GM12878 (cell line): ENCODE measurements around the gene DPP6. TPM values are rescaled to one million over a fixed set of nuclear protein-coding genes. Genes with fewer than 3 reads are reported as not detected.

Experiments
- ATAC-seq: fragments of 200-7000 bp; cut with Tn5 transposase; 3 replicates; pipeline ENCODE4 v1.9.1; 2020; ENCODE audit warnings: mild to moderate bottlenecking, moderate library complexity
- BruUV-seq: library from RNA; stranded (reverse); fragments of 400-500 nt; replicated peaks from 2 replicates; lab custom pipeline; 2021; lab: Mats Ljungman, UMichigan
- CTCF ChIA-PET: fragments of 300-600 bp; sonication (Branson Sonifier 250); formaldehyde crosslinking; extraction: SDS; loops from one replicate; lab custom pipeline; 2021; ENCODE audit warnings: inconsistent platforms; lab: Yijun Ruan, JAX
- POLR2A ChIA-PET: fragments of 350-600 bp; formaldehyde crosslinking; extraction: SDS; loops from one replicate; lab custom pipeline; 2021; ENCODE audit warnings: inconsistent platforms; lab: Charles Lee
- RAD21 ChIA-PET: fragments of 300-600 bp; sonication (Branson Sonifier 250); formaldehyde crosslinking; loops from one replicate; lab custom pipeline; 2023; ENCODE audit warnings: antibody characterized with exemption; ENCODE audit not compliant: unreplicated experiment; lab: Charles Lee
- SMC1A ChIA-PET: fragments of 300-600 bp; sonication (Branson Sonifier 250); formaldehyde crosslinking; loops from one replicate; lab custom pipeline; 2023; ENCODE audit not compliant: unreplicated experiment, uncharacterized antibody; lab: Charles Lee
- DNase-seq: peaks from one replicate; pipeline ENCODE4 v3.0.0-alpha.2; 2011; ENCODE audit warnings: low read depth, low spot score
- FAIRE-seq: peaks from 3 replicates; lab custom pipeline; 2011; peaks lifted over from hg19 to GRCh38; lab: Jason Lieb, UNC
- H2AFZ ChIP-seq: 2 replicates; pipeline ENCODE4 v1.6.0; 2011; ENCODE audit warnings: low read depth, low read length, control low read depth; ENCODE audit not compliant: control insufficient read depth
- H3K27ac ChIP-seq: 2 replicates; pipeline ENCODE4 v1.5.1; 2011; ENCODE audit warnings: control low read depth; ENCODE audit not compliant: control insufficient read depth, insufficient read depth
- H3K27me3 ChIP-seq, 2 experiments: replicated peaks in 1 of 2; 2 replicates each; pipeline versions ENCODE4 v1.6.0 to v1.6.1; 2011; ENCODE audit warnings: low read length in 1 of 2; ENCODE audit not compliant: control insufficient read depth in 2 of 2, insufficient read depth in 2 of 2
- H3K36me3 ChIP-seq, 2 experiments: 2 replicates each; pipeline ENCODE4 v1.5.1; 2011; ENCODE audit warnings: low read length in 1 of 2; ENCODE audit not compliant: control insufficient read depth in 2 of 2, insufficient read depth in 2 of 2
- H3K4me1 ChIP-seq: 2 replicates; pipeline ENCODE4 v1.6.1; 2011; ENCODE audit warnings: mild to moderate bottlenecking, low read length, moderate library complexity, mixed read lengths; ENCODE audit not compliant: control insufficient read depth, insufficient read depth
- H3K4me2 ChIP-seq: 2 replicates; pipeline ENCODE4 v1.6.0; 2011; ENCODE audit warnings: control low read depth; ENCODE audit not compliant: control insufficient read depth, insufficient read depth
- H3K4me3 ChIP-seq: fragments of 200-600 bp; sonication (generic); 2 replicates; pipeline ENCODE4 v1.5.1; 2016
- H3K79me2 ChIP-seq: 2 replicates; pipeline ENCODE4 v1.6.0; 2011; ENCODE audit warnings: low read length; ENCODE audit not compliant: control insufficient read depth, insufficient read depth
- H3K9ac ChIP-seq: 2 replicates; pipeline ENCODE4 v1.8.0; 2011; ENCODE audit warnings: low read length, control low read depth, mixed read lengths; ENCODE audit not compliant: control insufficient read depth, insufficient read depth
- H3K9me3 ChIP-seq: replicated peaks from 3 replicates; pipeline ENCODE4 v1.5.1; 2011; ENCODE audit warnings: mild to moderate bottlenecking, low read length; ENCODE audit not compliant: control insufficient read depth, insufficient read depth
- H4K20me1 ChIP-seq: 2 replicates; pipeline ENCODE4 v1.6.0; 2011; ENCODE audit not compliant: control insufficient read depth, insufficient read depth
- BHLHE40 ChIP-seq, 2 experiments: fragments of 450-650 bp in 1 of 2; IDR thresholded peaks; 2 replicates each; pipeline ENCODE4 v1.6.1; 2011 to 2017; ENCODE audit warnings: low read depth in 2 of 2, borderline replicate concordance in 1 of 2, improper control_type of control experiment in 1 of 2, low read length in 1 of 2, mild to moderate bottlenecking in 1 of 2
- E2F4 ChIP-seq: IDR thresholded peaks from 2 replicates; pipeline ENCODE4 v1.6.1; 2012; ENCODE audit warnings: low read depth, low read length, improper control_type of control experiment
- HSF1 ChIP-seq: fragments of 150-350 bp; IDR thresholded peaks from 2 replicates; pipeline ENCODE4 v1.6.1; 2014; ENCODE audit warnings: mild to moderate bottlenecking, low read depth, low read length
- IKZF2 ChIP-seq, 2 experiments: fragments of 450-650 bp; IDR thresholded peaks; 2 replicates each; pipeline ENCODE4 v1.6.1; 2017; ENCODE audit warnings: mild to moderate bottlenecking in 2 of 2, moderate library complexity in 2 of 2
- JUNB ChIP-seq: IDR thresholded peaks from 2 replicates; pipeline ENCODE4 v1.6.1; 2016; ENCODE audit warnings: antibody characterized with exemption, mild to moderate bottlenecking
- JUND ChIP-seq: IDR thresholded peaks from 2 replicates; pipeline ENCODE4 v1.6.1; 2012; ENCODE audit warnings: low read depth, mild to moderate bottlenecking, low read length, improper control_type of control experiment, moderate library complexity
- MEF2B ChIP-seq: fragments of 450-650 bp; IDR thresholded peaks from 2 replicates; pipeline ENCODE4 v1.6.1; 2018; ENCODE audit warnings: mild to moderate bottlenecking, moderate library complexity; ENCODE audit not compliant: partially characterized antibody, poor library complexity, severe bottlenecking
- MYB ChIP-seq: fragments of 150-350 bp; IDR thresholded peaks from 2 replicates; pipeline ENCODE4 v1.6.1; 2014; ENCODE audit warnings: mild to moderate bottlenecking, low read depth, low read length, borderline replicate concordance
- POLR2A ChIP-seq: IDR thresholded peaks from 2 replicates; pipeline ENCODE4 v1.6.1; 2011; ENCODE audit warnings: low read depth, mild to moderate bottlenecking, low read length
- SREBF1 ChIP-seq: IDR thresholded peaks from 2 replicates; pipeline ENCODE4 v1.6.1; 2012; ENCODE audit warnings: mild to moderate bottlenecking, low read length
- WRNIP1 ChIP-seq: IDR thresholded peaks from 2 replicates; pipeline ENCODE4 v1.6.1; 2011; ENCODE audit warnings: low read depth, low read length, improper control_type of control experiment, borderline replicate concordance
- ZNF207 ChIP-seq: fragments of 450-650 bp; IDR thresholded peaks from 2 replicates; pipeline ENCODE4 v1.6.1; 2014; ENCODE audit warnings: antibody characterized with exemption, mild to moderate bottlenecking, borderline replicate concordance
- in situ Hi-C: fragments of 300-500 bp; cut with MboI; formaldehyde crosslinking; loops from 9 replicates; pipeline ENCODE4 v1.14.3; 2018; ENCODE audit warnings: mixed read lengths
- intact Hi-C: fragments of 100-400 bp; cut with micrococcal nuclease; formaldehyde crosslinking; loops from one replicate; pipeline ENCODE4 v1.14.2; 2022; ENCODE audit not compliant: unreplicated experiment
- polyA plus RNA-seq, 11 experiments: library from polyadenylated mRNA; depleted of rRNA in 4 of 11; unstranded in 6 of 11; stranded (reverse) in 5 of 11; fragments of >200 nt; fragmentation: Nextera tagmentation in 4 of 11; fragmentation: Illumina TruSeq in 1 of 11; extraction: Ambion mirVana in 4 of 11; extraction: Trizol in 1 of 11; gene quantifications; 1 replicate in 1 of 11; 2 replicates in 10 of 11; pipeline versions ENCODE4 v1.2.1 to v1.2.3, GENCODE V29; 2011 to 2016; ENCODE audit warnings: inconsistent platforms in 2 of 11, missing spikeins in 2 of 11, low read depth in 1 of 11
- total RNA-seq, 4 experiments: library from RNA; depleted of rRNA in 3 of 4; stranded (reverse); fragments of >200 nt in 3 of 4; fragmentation: Illumina TruSeq in 1 of 4; extraction: Trizol in 1 of 4; gene quantifications; 2 replicates each; pipeline versions ENCODE4 v1.2.1 to v1.2.3, GENCODE V29; 2013 to 2021
- TF ChIP-seq, protein P1 (sequence below): IDR thresholded peaks from 2 replicates; pipeline ENCODE4 v1.6.1; 2012; ENCODE audit warnings: low read depth, low read length, improper control_type of control experiment

The DPP6 gene
- total and polyA plus RNA-seq, 10 of the 15 experiments (the other 5 are each of a cell fraction or from before 2014, with no cell fraction given): not detected

DNA sequence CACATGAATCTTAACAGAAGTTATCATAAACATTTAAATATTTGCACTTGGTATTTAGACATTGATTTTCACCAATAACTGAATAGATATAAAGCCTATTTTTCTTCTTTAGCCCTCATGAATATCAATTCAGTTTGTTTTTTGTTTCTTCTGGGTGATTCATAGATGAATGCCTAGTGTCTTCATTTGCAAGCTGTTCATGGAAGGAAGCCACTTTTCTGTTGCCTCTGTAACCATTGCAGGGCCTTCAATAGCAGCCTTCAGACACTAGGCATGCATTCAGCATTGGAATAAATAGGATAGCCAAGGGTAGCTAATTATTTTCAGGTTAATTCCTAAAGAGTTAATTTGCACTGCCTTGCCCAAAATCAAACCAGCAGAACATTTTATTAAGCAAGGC, 375.3 kb downstream of the DPP6 start:
- no TSS peak for BruUV-seq
- no peaks in the 10 kb centered on the region for H4K20me1 ChIP-seq
- H3K4me1 ChIP-seq: no peaks in the 10 kb centered on the region
- ChIA-PET CTCF (no interaction called here), POLR2A (no interaction called here), RAD21 (no interaction called here), SMC1A (no interaction called here)
- no peaks in the 10 kb centered on the region for H3K36me3 ChIP-seq
- H3K4me2 ChIP-seq: no peak overlapping the region
- H3K9ac ChIP-seq: no peak overlapping the region
- H3K79me2 ChIP-seq: no peaks in the 10 kb centered on the region
- in situ Hi-C loops (no loop called here), intact Hi-C loops (no loop called here)
- no peaks in the 10 kb centered on the region for H3K9me3 ChIP-seq
- ATAC-seq: no peak
- no peaks in the 10 kb centered on the region for H3K27me3 ChIP-seq
- H3K27ac ChIP-seq: no peak overlapping the region
- H2AFZ ChIP-seq: no peak overlapping the region
- no peak for TF ChIP-seq WRNIP1
- TF ChIP-seq MEF2B: no peak
- TF ChIP-seq JUNB: no peak
- no peak for TF ChIP-seq E2F4
- no peak for TF ChIP-seq SREBF1
- TF ChIP-seq JUND: no peak
- TF ChIP-seq MYB: no peak
- no peak for TF ChIP-seq HSF1
- TF ChIP-seq, protein P1, sequence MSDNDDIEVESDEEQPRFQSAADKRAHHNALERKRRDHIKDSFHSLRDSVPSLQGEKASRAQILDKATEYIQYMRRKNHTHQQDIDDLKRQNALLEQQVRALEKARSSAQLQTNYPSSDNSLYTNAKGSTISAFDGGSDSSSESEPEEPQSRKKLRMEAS: no peak
- TF ChIP-seq IKZF2 (IDR thresholded peaks at IDR 0.05): no peak
- no peak for TF ChIP-seq POLR2A
- TF ChIP-seq BHLHE40 (IDR thresholded peaks at IDR 0.05; ENCODE audit: borderline replicate concordance in 1 of 2, low read depth in 2 of 2, low read length in 1 of 2): no peak
- no peak for TF ChIP-seq ZNF207
- H3K4me3 ChIP-seq: no peak overlapping the region
- no peak for DNase-seq
- FAIRE-seq: no peak
